Aorta (tissue), 5 donors: Measurements from ENCODE around the gene GYPE. TPM values are rescaled to one million over a fixed set of nuclear protein-coding genes. Genes with fewer than 3 reads are reported as not detected.
"Not testable (repeated sequence)": the region's sequence is repeated elsewhere in the genome, so short reads cannot be mapped to it uniquely, and the experiment has no call there.

Experiments used
- ATAC-seq: fragments of 200-7000 bp; cut with Tn5 transposase; one replicate; pipeline ENCODE4 v1.9.1; 2022; ENCODE audit warnings: moderate library complexity; ENCODE audit not compliant: low FRiP score
- DNase-seq, 2 donors: peaks; one replicate each; pipeline ENCODE4 v3.0.0-alpha.2; 2020
- H3K27ac ChIP-seq, 2 donors: one replicate each; pipeline ENCODE4 v1.5.1; 2013; ENCODE audit warnings: low read length in 2 of 2, mild to moderate bottlenecking in 2 of 2, moderate library complexity in 2 of 2, control low read depth in 1 of 2, inconsistent platforms in 1 of 2, low read depth in 1 of 2
- H3K27me3 ChIP-seq, 2 donors: one replicate each; pipeline ENCODE4 v1.6.1; 2013; ENCODE audit warnings: control low read depth in 1 of 2, low read length in 1 of 2, mild to moderate bottlenecking in 1 of 2, moderate library complexity in 1 of 2; ENCODE audit not compliant: insufficient read depth in 2 of 2, control insufficient read depth in 1 of 2
- H3K36me3 ChIP-seq, 2 donors: one replicate each; pipeline ENCODE4 v1.6.1; 2013; ENCODE audit warnings: control low read depth in 1 of 2, low read length in 1 of 2, mild to moderate bottlenecking in 1 of 2; ENCODE audit not compliant: insufficient read depth in 2 of 2, control insufficient read depth in 1 of 2
- H3K4me1 ChIP-seq, 2 donors: one replicate each; pipeline ENCODE4 v1.6.1; 2013; ENCODE audit warnings: low read length in 2 of 2, control low read depth in 1 of 2, mild to moderate bottlenecking in 1 of 2, moderate library complexity in 1 of 2; ENCODE audit not compliant: insufficient read depth in 2 of 2, control insufficient read depth in 1 of 2
- H3K4me3 ChIP-seq, 2 donors: one replicate each; pipeline ENCODE4 v1.5.1; 2013; ENCODE audit warnings: low read length in 2 of 2, control low read depth in 1 of 2, mild to moderate bottlenecking in 1 of 2
- H3K9me3 ChIP-seq: one replicate; pipeline ENCODE4 v1.6.1; 2013; ENCODE audit warnings: mild to moderate bottlenecking, low read length; ENCODE audit not compliant: control insufficient read depth
- WGBS, 2 donors: extraction: QIAGEN DNeasy Blood & Tissue Kit; methylation state at CpG; one replicate each; pipeline ENCODE4 v1.1.7; 2013; 5-methylcytosine and 5-hydroxymethylcytosine counted together
- intact Hi-C, 2 donors: fragments of 100-400 bp; cut with DNase I; formaldehyde crosslinking; loops; one replicate each; pipeline versions ENCODE4 v1.14.2 to v1.15.0; 2022
- long read RNA-seq, 2 donors: library from polyadenylated mRNA; unstranded; transcript quantifications; one replicate each; pipeline ENCODE4 v2.0.0, GENCODE V29; 2020 to 2021
- polyA plus RNA-seq, 2 donors: library from polyadenylated mRNA; stranded (reverse); fragments of 200-250 nt; gene quantifications; one replicate each; pipeline ENCODE4 v1.2.3, GENCODE V29; 2013
- total RNA-seq, 2 donors: library from RNA; stranded (reverse); fragmentation: NEBNext Ultra II Directional; extraction: Animal tissue kit (Norgen Biotek cat#: 25700); gene quantifications; one replicate each; pipeline ENCODE4 v1.2.1, GENCODE V29; 2021
- donor health status: healthy with polysubstance abuse.
- donor health status: Bipolar disorder and iron deficiency.
- donor health status: DM: no; HTN: no; CAD: no.
- donor health status: DM: no; HTN: no; CAD: no.
- donor health status: DM: yes; HTN: yes; CAD: no.

Gene GYPE
- total RNA-seq: 1 to 10 TPM; 3.9 to 4.0 TPM
- polyA plus RNA-seq: 1 to 10 TPM; 2.4 to 3.4 TPM
- long read RNA-seq, donor 1, partial matches to known transcripts: 0 of 1 reads
- long read RNA-seq, donor 1, other reads (novel, unspliced or antisense): 1 of 1 reads
- long read RNA-seq, donor 2, partial matches to known transcripts: 0 of 7 reads
- long read RNA-seq, donor 2, other reads (novel, unspliced or antisense): 7 of 7 reads

DNA sequence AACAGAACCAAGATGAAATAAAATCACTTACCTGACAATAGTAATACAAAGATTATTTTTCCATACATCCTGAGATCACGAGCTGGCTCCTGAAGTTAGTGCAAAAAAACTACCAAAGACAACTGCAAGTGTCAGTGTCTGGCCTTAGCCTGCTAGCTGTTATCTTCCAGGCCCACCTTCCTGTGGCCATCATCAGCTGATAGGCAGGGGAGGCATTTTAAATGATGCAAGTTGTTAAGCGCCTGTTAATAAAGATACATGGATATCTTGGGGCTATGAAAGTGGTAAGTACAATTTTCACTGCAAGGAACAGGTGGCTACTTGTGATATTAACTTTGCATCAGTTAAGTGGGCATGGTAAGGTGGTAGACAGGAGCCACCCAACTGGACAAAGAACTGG lies at the start of gene GYPE:
Gene GYPE (minus strand): TSS at position 120 of the 400 bp plus-strand sequence. CDS start 52 bp downstream, at position 68.
- not testable (repeated sequence) for ATAC-seq, H3K9me3 ChIP-seq, H3K4me3 ChIP-seq, H3K4me1 ChIP-seq, DNase-seq, H3K27me3 ChIP-seq, H3K36me3 ChIP-seq, H3K27ac ChIP-seq
- intact Hi-C loops: loop anchor here in 1 of 2 donors (10.0 kb wide), 1 partner anchor 351 kb away; no protein-coding TSS in a partner anchor
- WGBS, 2 donors: 100% methylated on average over 2 of the region's 2 CpGs

DNA sequence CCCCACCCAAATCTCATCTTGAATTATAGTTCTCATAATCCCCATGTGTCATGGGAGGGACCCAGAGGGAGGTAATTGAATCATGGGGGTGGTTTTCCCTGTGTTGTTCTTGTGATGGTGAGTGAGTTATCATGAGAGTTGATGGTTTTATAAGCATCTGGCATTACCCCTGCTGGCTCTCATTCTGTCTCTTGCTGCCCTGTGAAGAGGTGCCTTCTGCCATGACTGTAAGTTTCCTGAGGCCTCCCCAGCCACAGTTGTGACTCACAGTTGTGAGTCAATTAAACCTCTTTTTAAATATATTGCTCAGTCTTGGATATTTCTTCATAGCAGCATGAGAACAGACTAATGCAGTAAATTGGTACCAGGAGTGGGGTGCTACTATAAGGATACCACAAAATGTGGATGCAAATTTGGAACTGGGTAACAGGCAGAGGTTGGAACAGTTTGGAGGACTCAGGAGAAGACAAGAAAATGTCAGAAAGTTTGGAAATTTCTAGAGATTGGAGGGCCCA lies 46.2 kb upstream of the GYPE start:
- H3K4me3 ChIP-seq, H3K9me3 ChIP-seq, DNase-seq, H3K27me3 ChIP-seq, H3K36me3 ChIP-seq, H3K27ac ChIP-seq, H3K4me1 ChIP-seq, ATAC-seq, intact Hi-C loops: not testable (repeated sequence)

DNA sequence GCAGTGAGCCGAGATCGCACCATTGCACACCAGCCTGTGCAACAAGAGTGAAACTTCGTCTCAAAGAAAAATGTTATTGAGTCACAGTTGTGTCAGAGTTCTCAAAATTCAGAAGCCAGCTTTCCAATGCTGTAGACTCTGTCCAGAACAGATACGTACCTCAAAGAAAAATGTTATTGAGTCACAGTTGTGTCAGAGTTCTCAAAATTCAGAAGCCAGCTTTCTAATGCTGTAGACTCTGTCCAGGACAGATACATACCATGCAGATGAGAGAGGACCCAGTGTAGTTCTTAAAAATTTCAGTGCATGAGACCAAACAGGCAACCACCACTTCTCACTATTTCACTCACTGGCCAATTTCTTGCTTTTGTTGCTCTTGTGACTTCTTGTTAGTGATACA lies 45.6 kb upstream of the GYPE start:
- ATAC-seq, DNase-seq, H3K4me1 ChIP-seq, intact Hi-C loops, H3K27me3 ChIP-seq, H3K36me3 ChIP-seq, H3K4me3 ChIP-seq, H3K9me3 ChIP-seq, H3K27ac ChIP-seq: not testable (repeated sequence)
- 93 to 96% methylated on average over 4 of the region's 4 CpGs for WGBS, 2 donors

DNA sequence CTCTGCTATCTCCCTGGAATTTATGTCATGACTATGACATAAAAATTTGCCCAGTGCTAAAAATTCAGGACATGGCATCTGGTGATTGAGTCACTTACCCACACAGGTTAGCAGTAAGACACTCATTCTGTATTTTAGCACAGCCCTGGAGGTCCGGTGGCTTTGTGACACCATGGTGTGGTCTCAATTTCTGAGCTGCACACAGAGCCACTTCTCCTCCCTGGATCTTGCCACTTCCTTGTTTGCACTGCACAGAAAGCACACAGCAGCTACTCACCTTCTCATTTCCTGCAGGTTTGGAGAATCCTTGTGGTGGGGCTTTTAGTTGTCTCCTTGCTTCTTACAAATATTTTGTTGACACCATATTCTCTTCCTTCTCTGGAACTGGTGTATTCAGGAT lies 44.8 kb upstream of the GYPE start:
- H3K4me1 ChIP-seq, H3K4me3 ChIP-seq, DNase-seq, H3K27me3 ChIP-seq, H3K36me3 ChIP-seq, H3K27ac ChIP-seq, ATAC-seq, intact Hi-C loops, H3K9me3 ChIP-seq: not testable (repeated sequence)
- 0 to 88% methylated on average over 1 of the region's 1 CpG for WGBS, 2 donors

DNA sequence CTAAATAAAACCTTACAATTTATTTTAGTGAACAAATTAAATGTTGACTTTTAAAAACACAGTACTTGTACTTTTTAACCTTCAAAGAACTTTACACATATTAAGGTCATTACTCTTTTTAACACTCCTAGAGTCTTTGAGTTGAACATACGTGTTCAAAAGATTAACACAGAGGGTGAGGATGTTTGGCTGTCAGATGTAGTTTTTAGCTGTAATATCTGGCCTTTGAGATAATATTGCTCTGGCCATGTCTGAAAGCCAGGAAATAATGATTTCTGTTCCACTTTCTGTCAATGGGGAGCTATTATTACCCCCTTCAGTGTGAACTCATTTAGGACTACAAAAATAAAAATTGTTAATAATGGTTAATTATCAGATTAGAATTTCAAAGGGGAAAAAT lies 42.1 kb upstream of the GYPE start:
- H3K27ac ChIP-seq, H3K9me3 ChIP-seq, H3K4me3 ChIP-seq, H3K27me3 ChIP-seq, ATAC-seq, intact Hi-C loops, DNase-seq, H3K36me3 ChIP-seq, H3K4me1 ChIP-seq: not testable (repeated sequence)
- WGBS, 2 donors: 14 to 39% methylated on average over 1 of the region's 1 CpG

DNA sequence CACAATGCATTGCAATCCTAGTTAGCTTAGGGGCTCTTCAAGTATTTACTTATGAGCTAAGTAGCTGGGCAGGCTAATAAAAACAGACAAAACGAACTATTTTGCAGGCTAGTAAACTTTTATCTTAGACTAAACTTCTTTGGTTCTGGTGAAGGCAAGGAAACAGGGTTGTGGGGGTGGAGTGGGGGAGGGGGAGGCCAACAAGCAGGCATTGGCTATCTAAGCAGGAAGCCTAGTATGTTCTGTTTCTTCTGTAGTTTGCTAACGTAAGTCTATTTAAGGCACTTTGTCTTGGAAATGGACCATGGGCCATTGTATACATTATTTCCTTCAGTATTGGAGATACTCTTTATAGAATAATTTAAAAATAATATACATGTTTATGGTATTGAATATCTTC lies 35.3 kb upstream of the GYPE start:
- intact Hi-C loops, DNase-seq, H3K27me3 ChIP-seq, H3K27ac ChIP-seq, H3K4me1 ChIP-seq, H3K9me3 ChIP-seq, H3K36me3 ChIP-seq, H3K4me3 ChIP-seq, ATAC-seq: not testable (repeated sequence)
- 68 to 69% methylated on average over 2 of the region's 2 CpGs for WGBS, 2 donors

DNA sequence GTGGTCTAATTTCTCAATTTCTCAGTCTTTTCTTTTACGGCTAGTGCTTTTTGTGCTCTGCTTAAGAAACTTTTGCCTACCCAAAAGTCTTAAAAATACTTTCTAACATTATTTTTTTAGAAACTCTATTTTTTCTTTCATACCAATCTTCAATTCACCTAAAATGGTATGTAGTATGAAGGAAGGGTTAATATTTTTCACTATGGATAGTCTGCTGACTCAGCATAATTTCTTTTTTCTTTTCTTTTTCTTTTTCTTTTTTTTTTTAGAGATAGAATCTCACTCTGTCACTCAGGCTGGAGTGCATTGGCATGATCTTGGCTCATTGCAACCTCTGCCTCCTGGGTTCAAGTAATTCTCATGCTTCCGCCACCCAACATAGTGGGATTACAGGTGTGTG lies 34.2 kb upstream of the GYPE start:
- H3K36me3 ChIP-seq: no peaks in the 10 kb centered on the region
- intact Hi-C loops: no loop called here
- DNase-seq: no peak
- H3K4me3 ChIP-seq: no peak overlapping the region
- no peaks in the 10 kb centered on the region for H3K9me3 ChIP-seq
- no peaks in the 10 kb centered on the region for H3K27me3 ChIP-seq
- ATAC-seq: no peak
- no peak overlapping the region for H3K27ac ChIP-seq
- no peaks in the 10 kb centered on the region for H3K4me1 ChIP-seq
- WGBS, 2 donors: 98 to 99% methylated on average over 2 of the region's 2 CpGs

DNA sequence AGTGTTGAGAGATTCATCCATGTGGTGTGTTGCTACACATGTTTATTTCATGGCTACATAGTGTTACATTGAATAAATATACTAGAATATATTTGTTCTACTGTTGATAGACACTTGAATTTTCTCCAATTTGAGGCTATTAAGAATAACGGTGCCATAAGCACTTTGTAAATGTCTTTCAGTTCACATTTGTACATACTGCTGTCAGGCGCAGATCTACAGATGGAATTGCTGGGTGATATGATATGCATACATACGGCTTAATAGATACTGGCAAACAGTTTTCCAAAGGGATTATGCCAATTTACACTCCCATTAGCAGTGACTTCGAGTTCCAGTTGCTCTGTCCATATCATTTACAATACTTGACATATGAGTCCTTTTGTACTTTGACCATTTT lies 33.5 kb upstream of the GYPE start:
- ATAC-seq, DNase-seq, H3K27me3 ChIP-seq, H3K4me3 ChIP-seq, H3K9me3 ChIP-seq, H3K36me3 ChIP-seq, H3K4me1 ChIP-seq, intact Hi-C loops, H3K27ac ChIP-seq: not testable (repeated sequence)
- 77 to 80% methylated on average over 4 of the region's 4 CpGs for WGBS, 2 donors

DNA sequence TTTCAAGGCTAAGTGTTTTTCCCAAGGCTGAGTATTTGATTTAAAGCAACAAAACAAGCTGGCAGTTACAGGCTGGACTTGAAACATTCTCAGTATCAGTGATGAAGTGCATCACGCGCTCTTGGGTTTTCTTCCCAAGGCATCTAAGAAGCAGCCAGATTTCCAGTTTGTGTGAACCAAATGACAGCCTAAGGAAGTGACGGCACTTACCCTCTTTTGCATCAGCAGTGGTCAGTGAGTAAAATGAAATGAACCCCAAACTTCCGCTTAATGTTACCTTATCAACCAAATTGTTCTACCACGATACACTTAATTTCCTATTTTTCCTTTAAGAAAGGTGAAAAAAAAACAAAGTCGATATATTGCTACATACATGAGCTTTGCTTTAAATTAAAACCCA lies 15.8 kb upstream of the GYPE start:
- ATAC-seq (no peak), DNase-seq (no peak)
- Histone ChIP-seq H3K27ac (no peak overlapping the region), H3K4me3 (no peak overlapping the region), H3K27me3 (no peaks in the 10 kb centered on the region), H3K4me1 (no peaks in the 10 kb centered on the region), H3K36me3 (no peaks in the 10 kb centered on the region), H3K9me3 (no peaks in the 10 kb centered on the region)
- intact Hi-C loops: no loop called here
- WGBS, 2 donors: 81 to 85% methylated on average over 6 of the region's 6 CpGs
